CD4-positive, alpha-beta memory T cell (primary cell): Measurements from ENCODE around the gene CLGN. TPM values are rescaled to one million over a fixed set of nuclear protein-coding genes. Genes with fewer than 3 reads are reported as not detected.
"Not testable (repeated sequence)": the region's sequence is repeated elsewhere in the genome, so short reads cannot be mapped to it uniquely, and the experiment has no call there.

Experiments used
- CTCF ChIA-PET: fragments of 350-600 bp; sonication (Branson Sonifier 250); formaldehyde crosslinking; loops from one replicate; lab custom pipeline; 2021; ENCODE audit warnings: inconsistent platforms; ENCODE audit not compliant: partially characterized antibody; lab: Charles Lee
- POLR2A ChIA-PET: fragments of 350-600 bp; sonication (Branson Sonifier 250); formaldehyde crosslinking; loops from one replicate; lab custom pipeline; 2021; ENCODE audit not compliant: partially characterized antibody; lab: Charles Lee
- DNase-seq, 5 donors: peaks; one replicate each; pipeline versions ENCODE4 v3.0.0 to v3.0.0-alpha.2; 2020 to 2022; ENCODE audit warnings: mixed read lengths in 1 of 5
- H3K27ac ChIP-seq: one replicate; pipeline ENCODE4 v1.7.0; 2013; ENCODE audit warnings: low read depth, low read length
- H3K27me3 ChIP-seq: 2 replicates; pipeline ENCODE4 v1.7.0; 2013; ENCODE audit warnings: mild to moderate bottlenecking, low read length, moderate library complexity; ENCODE audit not compliant: insufficient read depth
- H3K36me3 ChIP-seq: 2 replicates; pipeline ENCODE4 v1.7.0; 2013; ENCODE audit warnings: mild to moderate bottlenecking, low read length, moderate library complexity; ENCODE audit not compliant: insufficient read depth
- H3K4me1 ChIP-seq: 2 replicates; pipeline ENCODE4 v1.7.0; 2013; ENCODE audit warnings: mild to moderate bottlenecking, low read length, moderate library complexity; ENCODE audit not compliant: insufficient read depth
- H3K4me3 ChIP-seq, 2 donors: one replicate each; pipeline ENCODE4 v1.7.0; 2013; ENCODE audit warnings: low read length in 2 of 2, mild to moderate bottlenecking in 1 of 2
- H3K9me3 ChIP-seq, 2 donors: one replicate each; pipeline ENCODE4 v1.7.0; 2013; ENCODE audit warnings: low read length in 2 of 2, control low read depth in 1 of 2; ENCODE audit not compliant: control insufficient read depth in 1 of 2
- H3K27ac Mint-ChIP-seq, 7 donors: one replicate each; pipeline ENCODE4 v1.8.0; 2020 to 2021; ENCODE audit warnings: mixed read lengths in 7 of 7, mild to moderate bottlenecking in 6 of 7, inconsistent platforms in 3 of 7, moderate library complexity in 3 of 7
- H3K27me3 Mint-ChIP-seq, 2 donors: one replicate each; pipeline ENCODE4 v1.8.0; 2020 to 2021; ENCODE audit warnings: mixed read lengths in 2 of 2
- H3K36me3 Mint-ChIP-seq, 2 donors: one replicate each; pipeline ENCODE4 v1.8.0; 2020 to 2021; ENCODE audit warnings: mixed read lengths in 2 of 2, inconsistent platforms in 1 of 2, mild to moderate bottlenecking in 1 of 2
- H3K4me1 Mint-ChIP-seq, 4 donors: one replicate each; pipeline ENCODE4 v1.8.0; 2020 to 2021; ENCODE audit warnings: mixed read lengths in 4 of 4, mild to moderate bottlenecking in 1 of 4
- H3K4me3 Mint-ChIP-seq, 8 donors: one replicate each; pipeline ENCODE4 v1.8.0; 2020 to 2021; ENCODE audit warnings: mixed read lengths in 8 of 8, mild to moderate bottlenecking in 7 of 8, moderate library complexity in 6 of 8, inconsistent platforms in 3 of 8
- H3K9me3 Mint-ChIP-seq, 8 donors: one replicate each; pipeline ENCODE4 v1.8.0; 2020 to 2021; ENCODE audit warnings: mixed read lengths in 8 of 8, mild to moderate bottlenecking in 5 of 8, inconsistent platforms in 3 of 8, moderate library complexity in 1 of 8
- intact Hi-C: fragments of 100-400 bp; cut with micrococcal nuclease; formaldehyde crosslinking; loops from one replicate; pipeline ENCODE4 v1.15.1; 2023
- polyA plus RNA-seq, 2 donors: library from polyadenylated mRNA; unstranded; fragments of 300-500 nt; fragmentation: Illumina TruSeq; gene quantifications; one replicate each; pipeline ENCODE4 v1.2.3, GENCODE V29; 2021
- total RNA-seq, 2 experiments: library from RNA; stranded (reverse); gene quantifications; one replicate each; pipeline ENCODE4 v1.2.3, GENCODE V29; 2021

Gene CLGN
- total and polyA plus RNA-seq, 4 experiments from 2014 or later, result not detected

- no peaks in the 10 kb centered on the region for H3K36me3 ChIP-seq
- Mint-ChIP-seq H3K27ac (no peak overlapping the region), H3K4me1 (no peaks in the 10 kb centered on the region), H3K36me3 (no peaks in the 10 kb centered on the region), H3K27me3 (peaks cover 23 to 28% of the 10 kb centered on the region in 2 donors), H3K9me3 (peaks cover 0 to 3% (median 0%) of the 10 kb centered on the region in 8 donors), H3K4me3 (no peak overlapping the region)
- intact Hi-C loops, result no loop called here
- CTCF ChIA-PET, result no interaction called here
- H3K9me3 ChIP-seq, result no peaks in the 10 kb centered on the region
- POLR2A ChIA-PET, result no interaction called here
- no peak for DNase-seq
- peaks cover 4% of the 10 kb centered on the region for H3K27me3 ChIP-seq
- H3K4me1 ChIP-seq, result no peaks in the 10 kb centered on the region
- no peak overlapping the region for H3K27ac ChIP-seq
- no peak overlapping the region for H3K4me3 ChIP-seq
Measured at GRCh38 chr4:140448830-140449229, 21.4 kb upstream of the CLGN start.

GRCh38 chr4:140448162-140448561 lies 20.7 kb upstream of the CLGN start:
- H3K27ac ChIP-seq, result no peak overlapping the region
- no peak overlapping the region for H3K4me3 ChIP-seq
- H3K4me3 Mint-ChIP-seq, result no peak overlapping the region
- CTCF ChIA-PET, result interaction anchor here (1.3 kb wide), 1 partner anchor 88 kb away, joined by 5 read pairs; no protein-coding TSS in a partner anchor
- no peaks in the 10 kb centered on the region for H3K36me3 ChIP-seq
- H3K4me1 Mint-ChIP-seq, result no peaks in the 10 kb centered on the region
- no peaks in the 10 kb centered on the region for H3K36me3 Mint-ChIP-seq
- no peaks in the 10 kb centered on the region for H3K9me3 ChIP-seq
- POLR2A ChIA-PET, result no interaction called here
- intact Hi-C loops, result no loop called here
- peaks cover 21 to 26% of the 10 kb centered on the region in 2 donors for H3K27me3 Mint-ChIP-seq
- H3K27ac Mint-ChIP-seq, result no peak overlapping the region
- DNase-seq, result no peak
- H3K9me3 Mint-ChIP-seq, result peaks cover 0 to 3% (median 0%) of the 10 kb centered on the region in 8 donors
- H3K27me3 ChIP-seq, result peaks cover 4% of the 10 kb centered on the region
- no peaks in the 10 kb centered on the region for H3K4me1 ChIP-seq

- DNase-seq, H3K27me3 ChIP-seq, H3K27ac Mint-ChIP-seq, H3K9me3 ChIP-seq, H3K4me3 ChIP-seq, CTCF ChIA-PET, H3K4me1 ChIP-seq, POLR2A ChIA-PET, H3K36me3 Mint-ChIP-seq, H3K36me3 ChIP-seq, H3K9me3 Mint-ChIP-seq, intact Hi-C loops, H3K4me3 Mint-ChIP-seq, H3K27ac ChIP-seq, H3K4me1 Mint-ChIP-seq: not testable (repeated sequence)
- peaks cover 19 to 21% of the 10 kb centered on the region in 2 donors for H3K27me3 Mint-ChIP-seq
Measured at GRCh38 chr4:140444347-140444746, 16.9 kb upstream of the CLGN start.

DNA sequence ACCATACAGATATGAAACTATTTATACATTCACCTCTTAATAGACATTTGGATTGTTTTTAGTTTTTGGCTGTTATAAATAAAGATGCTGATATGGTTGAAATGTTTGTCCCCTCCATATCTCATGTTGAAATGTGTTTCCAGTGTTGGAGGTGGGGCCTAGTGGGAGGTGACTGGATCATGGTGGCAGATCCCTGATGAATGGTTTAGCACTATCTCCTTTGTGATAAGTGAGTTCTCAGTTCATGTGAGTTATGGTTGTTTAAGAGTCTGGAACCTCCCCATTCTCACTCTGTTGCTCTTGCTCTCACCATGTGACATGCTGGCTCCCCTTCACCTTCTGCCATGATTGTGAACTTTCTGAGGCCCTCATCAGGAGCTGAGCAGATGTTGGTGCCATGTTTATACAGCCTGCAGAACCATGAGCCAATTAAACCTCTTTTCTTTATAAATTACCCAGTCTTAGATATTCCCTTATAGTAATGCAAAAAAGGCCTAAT lies 12.2 kb upstream of the CLGN start:
- intact Hi-C loops, result no loop called here
- no peaks in the 10 kb centered on the region for H3K9me3 ChIP-seq
- H3K27me3 Mint-ChIP-seq, result peaks cover 0 to 2% of the 10 kb centered on the region in 2 donors
- H3K27ac ChIP-seq, result no peak overlapping the region
- POLR2A ChIA-PET, result no interaction called here
- H3K4me1 Mint-ChIP-seq, result no peaks in the 10 kb centered on the region
- H3K4me1 ChIP-seq, result no peaks in the 10 kb centered on the region
- no peaks in the 10 kb centered on the region for H3K36me3 ChIP-seq
- H3K4me3 Mint-ChIP-seq, result no peak overlapping the region
- DNase-seq, result no peak
- CTCF ChIA-PET, result no interaction called here
- H3K9me3 Mint-ChIP-seq, result peaks cover 0 to 1% (median 0%) of the 10 kb centered on the region in 8 donors
- H3K4me3 ChIP-seq, result no peak overlapping the region
- H3K27me3 ChIP-seq, result no peaks in the 10 kb centered on the region
- H3K36me3 Mint-ChIP-seq, result no peaks in the 10 kb centered on the region
- H3K27ac Mint-ChIP-seq, result no peak overlapping the region

DNA sequence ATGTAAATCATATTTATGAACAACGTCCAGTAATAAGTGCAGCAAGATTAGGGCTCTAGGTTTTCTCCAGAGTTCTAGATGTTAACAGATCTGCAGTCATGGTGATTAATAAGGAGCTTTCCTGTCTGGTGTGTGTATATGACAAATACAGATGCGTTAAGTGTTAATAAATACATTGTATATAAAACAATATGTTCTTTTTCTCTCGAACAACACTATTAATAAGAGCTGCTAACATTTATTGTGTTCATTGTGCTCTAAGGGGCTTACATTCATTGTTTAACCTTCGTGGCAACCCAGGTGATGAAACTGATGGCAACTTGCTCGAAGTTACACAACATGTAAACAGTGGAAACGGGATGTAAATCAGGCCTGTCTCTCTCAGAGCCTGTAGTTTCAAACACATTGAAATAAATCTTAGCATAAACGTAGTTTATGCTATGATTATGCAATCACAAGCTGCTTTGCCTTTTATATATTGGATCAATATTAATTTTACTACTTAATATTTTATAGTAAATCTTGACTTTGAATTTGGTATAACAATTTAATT lies 547 bp upstream of the CLGN start:
- Mint-ChIP-seq H3K4me1 (peaks cover 4 to 13% (median 6%) of the 10 kb centered on the region in 4 donors), H3K9me3 (no peaks in the 10 kb centered on the region), H3K27me3 (peaks cover 40 to 42% of the 10 kb centered on the region in 2 donors), H3K36me3 (no peaks in the 10 kb centered on the region), H3K4me3 (peak overlapping the region; percentile 70 to 85 (median 78)), H3K27ac (no peak overlapping the region)
- ChIA-PET POLR2A (no interaction called here), CTCF (interaction anchor here (0.6 to 1.1 kb wide), 2 partner anchors 68 to 1559 kb away, joined by 3 to 5 read pairs; no protein-coding TSS in a partner anchor)
- no peaks in the 10 kb centered on the region for H3K4me1 ChIP-seq
- H3K27me3 ChIP-seq, result peaks cover 8% of the 10 kb centered on the region
- no peak overlapping the region for H3K27ac ChIP-seq
- H3K4me3 ChIP-seq, result no peak overlapping the region
- H3K9me3 ChIP-seq, result no peaks in the 10 kb centered on the region
- DNase-seq, result no peak
- H3K36me3 ChIP-seq, result no peaks in the 10 kb centered on the region
- intact Hi-C loops, result no loop called here

GRCh38 chr4:140426610-140427105 lies 790 bp downstream of the CLGN start:
- intact Hi-C loops, result no loop called here
- peaks cover 8% of the 10 kb centered on the region for H3K27me3 ChIP-seq
- no peaks in the 10 kb centered on the region for H3K9me3 ChIP-seq
- no peaks in the 10 kb centered on the region for H3K4me1 ChIP-seq
- ChIA-PET POLR2A (no interaction called here), CTCF (interaction anchor here (1.1 kb wide), 1 partner anchor 54 kb away, joined by 3 read pairs; no protein-coding TSS in a partner anchor)
- H3K4me1 Mint-ChIP-seq, result peaks cover 4 to 13% (median 6%) of the 10 kb centered on the region in 4 donors
- H3K9me3 Mint-ChIP-seq, result no peaks in the 10 kb centered on the region
- H3K27me3 Mint-ChIP-seq, result peaks cover 43 to 45% of the 10 kb centered on the region in 2 donors
- H3K36me3 Mint-ChIP-seq, result no peaks in the 10 kb centered on the region
- no peak overlapping the region for H3K4me3 ChIP-seq
- DNase-seq, result no peak
- H3K4me3 Mint-ChIP-seq, result peak overlapping the region; percentile 26 to 76 (median 54)
- no peaks in the 10 kb centered on the region for H3K36me3 ChIP-seq
- no peak overlapping the region for H3K27ac Mint-ChIP-seq
- H3K27ac ChIP-seq, result no peak overlapping the region

GRCh38 chr4:140423106-140423505 lies 4.3 kb downstream of the CLGN start:
- no peaks in the 10 kb centered on the region for H3K9me3 Mint-ChIP-seq

More at GRCh38 chr4:140423106-140423505, 4.3 kb downstream of the CLGN start:
- POLR2A ChIA-PET, result no interaction called here
- no peaks in the 10 kb centered on the region for H3K36me3 ChIP-seq
- peaks cover 8% of the 10 kb centered on the region for H3K27me3 ChIP-seq
- H3K36me3 Mint-ChIP-seq, result no peaks in the 10 kb centered on the region
- intact Hi-C loops, result no loop called here
- no peaks in the 10 kb centered on the region for H3K4me1 ChIP-seq
- no peaks in the 10 kb centered on the region for H3K9me3 ChIP-seq
- no peak overlapping the region for H3K27ac ChIP-seq
- H3K27me3 Mint-ChIP-seq, result peaks cover 27 to 36% of the 10 kb centered on the region in 2 donors
- H3K27ac Mint-ChIP-seq, result no peak overlapping the region
- H3K4me3 Mint-ChIP-seq, result no peak overlapping the region
- H3K4me3 ChIP-seq, result no peak overlapping the region
- DNase-seq, result no peak
- CTCF ChIA-PET, result no interaction called here
- peaks cover 4 to 13% (median 6%) of the 10 kb centered on the region in 4 donors for H3K4me1 Mint-ChIP-seq
